ENCODE results near the gene PLPP7.

DNA sequence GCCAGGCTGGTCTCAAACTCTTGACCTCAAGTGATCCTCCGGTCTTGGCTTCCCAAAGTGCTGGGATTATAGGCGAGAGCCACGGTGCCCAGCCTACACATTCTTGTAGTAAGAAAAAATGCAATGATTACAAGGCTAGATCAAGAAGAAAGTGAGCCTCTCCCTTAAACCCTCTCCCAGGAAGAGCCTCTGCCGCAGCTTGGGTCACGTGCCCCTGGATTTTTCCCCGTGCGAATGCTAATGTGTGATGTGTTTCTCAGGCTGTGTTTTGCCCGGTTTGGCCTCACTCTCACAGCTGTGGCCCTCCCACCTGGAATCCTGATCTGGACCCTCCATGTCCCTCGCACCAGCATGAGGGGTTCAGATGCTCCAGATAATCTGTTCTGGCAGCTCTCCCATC is 6.9 kb downstream of the PLPP7 start:
- TF ChIP-seq, protein P1, sequence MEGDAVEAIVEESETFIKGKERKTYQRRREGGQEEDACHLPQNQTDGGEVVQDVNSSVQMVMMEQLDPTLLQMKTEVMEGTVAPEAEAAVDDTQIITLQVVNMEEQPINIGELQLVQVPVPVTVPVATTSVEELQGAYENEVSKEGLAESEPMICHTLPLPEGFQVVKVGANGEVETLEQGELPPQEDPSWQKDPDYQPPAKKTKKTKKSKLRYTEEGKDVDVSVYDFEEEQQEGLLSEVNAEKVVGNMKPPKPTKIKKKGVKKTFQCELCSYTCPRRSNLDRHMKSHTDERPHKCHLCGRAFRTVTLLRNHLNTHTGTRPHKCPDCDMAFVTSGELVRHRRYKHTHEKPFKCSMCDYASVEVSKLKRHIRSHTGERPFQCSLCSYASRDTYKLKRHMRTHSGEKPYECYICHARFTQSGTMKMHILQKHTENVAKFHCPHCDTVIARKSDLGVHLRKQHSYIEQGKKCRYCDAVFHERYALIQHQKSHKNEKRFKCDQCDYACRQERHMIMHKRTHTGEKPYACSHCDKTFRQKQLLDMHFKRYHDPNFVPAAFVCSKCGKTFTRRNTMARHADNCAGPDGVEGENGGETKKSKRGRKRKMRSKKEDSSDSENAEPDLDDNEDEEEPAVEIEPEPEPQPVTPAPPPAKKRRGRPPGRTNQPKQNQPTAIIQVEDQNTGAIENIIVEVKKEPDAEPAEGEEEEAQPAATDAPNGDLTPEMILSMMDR (IDR thresholded peaks at IDR 0.05) = no peak
- TF ChIP-seq POLR2A (IDR thresholded peaks at IDR 0.05) = no peak
